ENCODE measurements around the gene MAP3K13. TPM values are rescaled to one million over a fixed set of nuclear protein-coding genes. Genes with fewer than 3 reads are reported as not detected.

Gene MAP3K13
- total RNA-seq, 1 experiment from 2014 or later = 9.1 TPM

DNA sequence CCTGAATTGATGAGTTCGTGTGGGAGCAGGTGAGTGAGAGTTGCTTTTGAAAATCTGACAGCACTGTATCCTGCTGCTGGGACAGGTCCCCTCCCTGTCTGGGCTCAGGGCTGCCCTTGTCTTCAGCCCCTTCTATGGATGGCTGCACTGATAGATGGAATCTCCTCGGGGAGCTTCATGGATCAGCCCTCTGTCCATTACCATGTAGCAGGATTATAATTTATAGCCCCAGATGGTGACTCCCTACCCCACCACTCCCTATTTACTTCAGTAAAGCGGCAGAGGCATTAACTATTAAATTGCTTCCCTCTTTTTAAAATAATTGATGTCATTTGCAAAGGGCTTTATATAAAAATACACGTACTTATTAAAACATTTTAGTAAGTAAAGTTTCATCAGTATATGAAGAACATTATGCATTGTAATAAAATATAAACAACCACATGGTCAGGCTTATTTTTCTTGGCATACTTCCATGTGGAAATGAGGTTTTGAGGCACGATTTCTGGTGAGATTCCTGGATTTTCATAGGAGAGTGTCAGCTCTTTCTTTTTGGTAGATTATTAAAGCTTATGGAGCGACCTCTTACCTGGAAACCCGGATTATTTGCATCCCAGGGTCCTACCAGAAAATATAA is 38.5 kb downstream of the MAP3K13 start (continued):
- TF ChIP-seq ZNF138 (CRISPR knock-in tag; conservative IDR thresholded peaks at IDR 0.05) (no peak), RELA (CRISPR knock-in tag; IDR thresholded peaks at IDR 0.05; ENCODE audit: borderline replicate concordance) (no peak), IRF2 (CRISPR knock-in tag; IDR thresholded peaks at IDR 0.05; ENCODE audit: borderline replicate concordance, low read depth) (no peak)

DNA sequence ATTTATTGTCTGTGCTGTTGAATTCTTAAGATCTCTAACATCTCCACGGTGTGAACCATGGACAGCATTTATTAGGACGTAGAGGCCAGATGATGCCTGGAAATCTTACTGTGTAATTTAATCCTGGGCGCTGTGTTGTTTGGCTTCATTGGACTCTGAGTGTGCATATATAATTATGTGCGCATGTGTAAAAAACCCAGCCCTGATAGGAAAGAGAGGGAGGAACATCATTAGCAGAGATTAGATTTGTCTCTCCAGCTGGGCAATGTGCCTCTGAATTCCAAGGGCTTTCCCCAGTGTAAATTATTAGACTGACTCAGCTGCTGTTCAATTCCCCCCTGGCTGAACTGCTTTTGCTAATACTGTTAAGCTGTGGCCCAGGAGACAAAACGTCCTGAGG is 39.6 kb downstream of the MAP3K13 start:
- Mint-ChIP-seq H3K27me3 (ENCODE audit: low read depth) (no peaks in the 10 kb centered on the region), H3K27ac (no peak overlapping the region), H3K9me3 (no peaks in the 10 kb centered on the region), H3K4me3 (no peak overlapping the region), H3K36me3 (no peaks in the 10 kb centered on the region), H3K4me1 (no peaks in the 10 kb centered on the region)
- ATAC-seq (no peak), DNase-seq (ENCODE audit: low spot score) (no peak)
- TF ChIP-seq, protein P1, sequence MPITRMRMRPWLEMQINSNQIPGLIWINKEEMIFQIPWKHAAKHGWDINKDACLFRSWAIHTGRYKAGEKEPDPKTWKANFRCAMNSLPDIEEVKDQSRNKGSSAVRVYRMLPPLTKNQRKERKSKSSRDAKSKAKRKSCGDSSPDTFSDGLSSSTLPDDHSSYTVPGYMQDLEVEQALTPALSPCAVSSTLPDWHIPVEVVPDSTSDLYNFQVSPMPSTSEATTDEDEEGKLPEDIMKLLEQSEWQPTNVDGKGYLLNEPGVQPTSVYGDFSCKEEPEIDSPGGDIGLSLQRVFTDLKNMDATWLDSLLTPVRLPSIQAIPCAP (CRISPR knock-in tag; IDR thresholded peaks at IDR 0.05) = no peak
- no peak for TF ChIP-seq EMX1 (CRISPR knock-in tag; IDR thresholded peaks at IDR 0.05)
- no peak for TF ChIP-seq IRF2 (CRISPR knock-in tag; IDR thresholded peaks at IDR 0.05; ENCODE audit: borderline replicate concordance, low read depth)
- CTCF ChIA-PET = interaction anchor here (0.8 kb wide), 1 partner anchor 58 kb away, joined by 3 read pairs; no protein-coding TSS in a partner anchor
- POLR2A ChIA-PET = no interaction called here

DNA sequence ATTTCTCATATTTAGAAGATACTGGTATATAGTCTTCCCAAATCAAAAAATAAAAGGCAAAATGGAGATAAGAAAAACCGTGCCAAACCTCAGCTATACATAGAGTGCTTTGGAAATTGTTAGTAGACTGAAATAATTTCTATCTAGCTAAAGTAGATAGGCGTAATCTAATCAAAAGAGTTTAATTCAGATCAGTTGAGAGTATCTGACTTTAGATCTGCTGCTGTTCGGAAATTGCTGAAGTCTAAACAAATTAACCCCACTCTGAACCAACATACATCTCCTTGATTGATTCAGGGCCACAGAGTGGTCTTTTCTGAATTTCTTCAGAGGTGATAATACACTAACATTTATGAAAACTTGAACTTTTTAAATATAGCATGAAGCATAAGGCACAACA is 40.1 kb downstream of the MAP3K13 start:
- DNase-seq (ENCODE audit: low spot score) = no peak
- Mint-ChIP-seq H3K4me3 (no peak overlapping the region), H3K4me1 (no peaks in the 10 kb centered on the region), H3K36me3 (no peaks in the 10 kb centered on the region), H3K9me3 (no peaks in the 10 kb centered on the region), H3K27me3 (ENCODE audit: low read depth) (no peaks in the 10 kb centered on the region), H3K27ac (no peak overlapping the region)
- ChIA-PET CTCF (no interaction called here), POLR2A (no interaction called here)
- no peak for ATAC-seq
- TF ChIP-seq NFATC4 (CRISPR knock-in tag; IDR thresholded peaks at IDR 0.05) (no peak), MYBL2 (CRISPR knock-in tag; IDR thresholded peaks at IDR 0.05) (no peak), HMGA2 (CRISPR knock-in tag; IDR thresholded peaks at IDR 0.05) (no peak), MXD4 (CRISPR knock-in tag; IDR thresholded peaks at IDR 0.05; ENCODE audit: borderline replicate concordance) (no peak), JAZF1 (CRISPR knock-in tag; IDR thresholded peaks at IDR 0.05) (no peak), TEAD1 (CRISPR knock-in tag; IDR thresholded peaks at IDR 0.05) (no peak), GABPB1 (CRISPR knock-in tag; IDR thresholded peaks at IDR 0.05) (no peak), ZNF423 (CRISPR knock-in tag; IDR thresholded peaks at IDR 0.05) (no peak), ZNF232 (CRISPR knock-in tag; IDR thresholded peaks at IDR 0.05) (no peak), SOX15 (CRISPR knock-in tag; IDR thresholded peaks at IDR 0.05) (no peak), RELA (CRISPR knock-in tag; IDR thresholded peaks at IDR 0.05; ENCODE audit: borderline replicate concordance) (no peak), FOXK1 (CRISPR knock-in tag; IDR thresholded peaks at IDR 0.05) (no peak), FOXP1 (CRISPR knock-in tag; IDR thresholded peaks at IDR 0.05; ENCODE audit: borderline replicate concordance) (no peak)
- TF ChIP-seq, protein P2, sequence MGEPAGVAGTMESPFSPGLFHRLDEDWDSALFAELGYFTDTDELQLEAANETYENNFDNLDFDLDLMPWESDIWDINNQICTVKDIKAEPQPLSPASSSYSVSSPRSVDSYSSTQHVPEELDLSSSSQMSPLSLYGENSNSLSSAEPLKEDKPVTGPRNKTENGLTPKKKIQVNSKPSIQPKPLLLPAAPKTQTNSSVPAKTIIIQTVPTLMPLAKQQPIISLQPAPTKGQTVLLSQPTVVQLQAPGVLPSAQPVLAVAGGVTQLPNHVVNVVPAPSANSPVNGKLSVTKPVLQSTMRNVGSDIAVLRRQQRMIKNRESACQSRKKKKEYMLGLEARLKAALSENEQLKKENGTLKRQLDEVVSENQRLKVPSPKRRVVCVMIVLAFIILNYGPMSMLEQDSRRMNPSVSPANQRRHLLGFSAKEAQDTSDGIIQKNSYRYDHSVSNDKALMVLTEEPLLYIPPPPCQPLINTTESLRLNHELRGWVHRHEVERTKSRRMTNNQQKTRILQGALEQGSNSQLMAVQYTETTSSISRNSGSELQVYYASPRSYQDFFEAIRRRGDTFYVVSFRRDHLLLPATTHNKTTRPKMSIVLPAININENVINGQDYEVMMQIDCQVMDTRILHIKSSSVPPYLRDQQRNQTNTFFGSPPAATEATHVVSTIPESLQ (CRISPR knock-in tag; IDR thresholded peaks at IDR 0.05) = no peak
- TF ChIP-seq, protein P3, sequence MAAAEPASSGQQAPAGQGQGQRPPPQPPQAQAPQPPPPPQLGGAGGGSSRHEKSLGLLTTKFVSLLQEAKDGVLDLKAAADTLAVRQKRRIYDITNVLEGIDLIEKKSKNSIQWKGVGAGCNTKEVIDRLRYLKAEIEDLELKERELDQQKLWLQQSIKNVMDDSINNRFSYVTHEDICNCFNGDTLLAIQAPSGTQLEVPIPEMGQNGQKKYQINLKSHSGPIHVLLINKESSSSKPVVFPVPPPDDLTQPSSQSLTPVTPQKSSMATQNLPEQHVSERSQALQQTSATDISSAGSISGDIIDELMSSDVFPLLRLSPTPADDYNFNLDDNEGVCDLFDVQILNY (CRISPR knock-in tag; IDR thresholded peaks at IDR 0.05) = no peak

DNA sequence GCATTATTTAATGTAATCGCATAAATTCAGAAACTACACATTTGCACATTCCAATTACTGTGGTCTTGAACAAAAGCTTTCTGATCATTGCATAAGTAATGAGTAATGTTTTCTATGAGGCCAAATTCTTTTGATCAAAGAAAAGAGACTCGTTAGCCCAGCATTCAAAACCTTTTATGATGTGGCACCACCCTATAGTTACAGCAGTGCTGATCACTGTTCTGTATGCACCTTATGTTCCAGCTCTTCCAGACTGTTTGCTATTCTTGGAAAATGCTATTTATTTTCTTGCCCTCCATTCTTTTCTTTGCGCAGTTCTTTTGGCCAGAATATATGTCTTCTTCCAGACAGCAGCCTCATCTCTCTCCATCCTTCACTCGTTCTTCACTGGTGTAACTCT is 42.3 kb downstream of the MAP3K13 start:
- no peak overlapping the region for H3K27ac Mint-ChIP-seq
- ChIA-PET POLR2A (no interaction called here), CTCF (no interaction called here)
- ATAC-seq (no peak), DNase-seq (ENCODE audit: low spot score) (no peak)
- peaks cover 3% of the 10 kb centered on the region; the same call in 1 of the 2 replicates for H3K4me1 Mint-ChIP-seq
- no peaks in the 10 kb centered on the region for H3K9me3 Mint-ChIP-seq
- no peak overlapping the region for H3K4me3 Mint-ChIP-seq
- no peaks in the 10 kb centered on the region for H3K36me3 Mint-ChIP-seq
- H3K27me3 Mint-ChIP-seq (ENCODE audit: low read depth) = no peaks in the 10 kb centered on the region
- TF ChIP-seq, protein P4, sequence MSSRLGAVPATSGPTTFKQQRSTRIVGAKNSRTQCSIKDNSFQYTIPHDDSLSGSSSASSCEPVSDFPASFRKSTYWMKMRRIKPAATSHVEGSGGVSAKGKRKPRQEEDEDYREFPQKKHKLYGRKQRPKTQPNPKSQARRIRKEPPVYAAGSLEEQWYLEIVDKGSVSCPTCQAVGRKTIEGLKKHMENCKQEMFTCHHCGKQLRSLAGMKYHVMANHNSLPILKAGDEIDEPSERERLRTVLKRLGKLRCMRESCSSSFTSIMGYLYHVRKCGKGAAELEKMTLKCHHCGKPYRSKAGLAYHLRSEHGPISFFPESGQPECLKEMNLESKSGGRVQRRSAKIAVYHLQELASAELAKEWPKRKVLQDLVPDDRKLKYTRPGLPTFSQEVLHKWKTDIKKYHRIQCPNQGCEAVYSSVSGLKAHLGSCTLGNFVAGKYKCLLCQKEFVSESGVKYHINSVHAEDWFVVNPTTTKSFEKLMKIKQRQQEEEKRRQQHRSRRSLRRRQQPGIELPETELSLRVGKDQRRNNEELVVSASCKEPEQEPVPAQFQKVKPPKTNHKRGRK (CRISPR knock-in tag; IDR thresholded peaks at IDR 0.05; ENCODE audit: borderline replicate concordance) = no peak
- TF ChIP-seq TCF7 (CRISPR knock-in tag; IDR thresholded peaks at IDR 0.05; ENCODE audit: low read depth) (no peak), NR3C1 (CRISPR knock-in tag; conservative IDR thresholded peaks at IDR 0.05; ENCODE audit: low read depth) (no peak), RELA (CRISPR knock-in tag; IDR thresholded peaks at IDR 0.05; ENCODE audit: borderline replicate concordance) (no peak)
- TF ChIP-seq, protein P5, sequence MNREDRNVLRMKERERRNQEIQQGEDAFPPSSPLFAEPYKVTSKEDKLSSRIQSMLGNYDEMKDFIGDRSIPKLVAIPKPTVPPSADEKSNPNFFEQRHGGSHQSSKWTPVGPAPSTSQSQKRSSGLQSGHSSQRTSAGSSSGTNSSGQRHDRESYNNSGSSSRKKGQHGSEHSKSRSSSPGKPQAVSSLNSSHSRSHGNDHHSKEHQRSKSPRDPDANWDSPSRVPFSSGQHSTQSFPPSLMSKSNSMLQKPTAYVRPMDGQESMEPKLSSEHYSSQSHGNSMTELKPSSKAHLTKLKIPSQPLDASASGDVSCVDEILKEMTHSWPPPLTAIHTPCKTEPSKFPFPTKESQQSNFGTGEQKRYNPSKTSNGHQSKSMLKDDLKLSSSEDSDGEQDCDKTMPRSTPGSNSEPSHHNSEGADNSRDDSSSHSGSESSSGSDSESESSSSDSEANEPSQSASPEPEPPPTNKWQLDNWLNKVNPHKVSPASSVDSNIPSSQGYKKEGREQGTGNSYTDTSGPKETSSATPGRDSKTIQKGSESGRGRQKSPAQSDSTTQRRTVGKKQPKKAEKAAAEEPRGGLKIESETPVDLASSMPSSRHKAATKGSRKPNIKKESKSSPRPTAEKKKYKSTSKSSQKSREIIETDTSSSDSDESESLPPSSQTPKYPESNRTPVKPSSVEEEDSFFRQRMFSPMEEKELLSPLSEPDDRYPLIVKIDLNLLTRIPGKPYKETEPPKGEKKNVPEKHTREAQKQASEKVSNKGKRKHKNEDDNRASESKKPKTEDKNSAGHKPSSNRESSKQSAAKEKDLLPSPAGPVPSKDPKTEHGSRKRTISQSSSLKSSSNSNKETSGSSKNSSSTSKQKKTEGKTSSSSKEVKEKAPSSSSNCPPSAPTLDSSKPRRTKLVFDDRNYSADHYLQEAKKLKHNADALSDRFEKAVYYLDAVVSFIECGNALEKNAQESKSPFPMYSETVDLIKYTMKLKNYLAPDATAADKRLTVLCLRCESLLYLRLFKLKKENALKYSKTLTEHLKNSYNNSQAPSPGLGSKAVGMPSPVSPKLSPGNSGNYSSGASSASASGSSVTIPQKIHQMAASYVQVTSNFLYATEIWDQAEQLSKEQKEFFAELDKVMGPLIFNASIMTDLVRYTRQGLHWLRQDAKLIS (CRISPR knock-in tag; IDR thresholded peaks at IDR 0.05; ENCODE audit: borderline replicate concordance) = no peak

Measured in WTC11 (cell line).